Retinal pigment epithelial cell (primary cell): ENCODE results near the gene THTPA.

Experiments used
- DNase-seq: peaks from one replicate; pipeline ENCODE4 v3.0.0-alpha.2; 2010; ENCODE audit warnings: low read depth
- H3K4me3 ChIP-seq: 2 replicates; pipeline ENCODE4 v1.5.1; 2011; ENCODE audit warnings: mild to moderate bottlenecking, low read length, control low read depth, moderate library complexity
- TF ChIP-seq, protein P1 (sequence below): conservative IDR thresholded peaks from 2 replicates; pipeline ENCODE4 v1.5.1; 2011; ENCODE audit warnings: low read depth, low read length, control low read depth, inconsistent platforms

THTPA gene

DNA sequence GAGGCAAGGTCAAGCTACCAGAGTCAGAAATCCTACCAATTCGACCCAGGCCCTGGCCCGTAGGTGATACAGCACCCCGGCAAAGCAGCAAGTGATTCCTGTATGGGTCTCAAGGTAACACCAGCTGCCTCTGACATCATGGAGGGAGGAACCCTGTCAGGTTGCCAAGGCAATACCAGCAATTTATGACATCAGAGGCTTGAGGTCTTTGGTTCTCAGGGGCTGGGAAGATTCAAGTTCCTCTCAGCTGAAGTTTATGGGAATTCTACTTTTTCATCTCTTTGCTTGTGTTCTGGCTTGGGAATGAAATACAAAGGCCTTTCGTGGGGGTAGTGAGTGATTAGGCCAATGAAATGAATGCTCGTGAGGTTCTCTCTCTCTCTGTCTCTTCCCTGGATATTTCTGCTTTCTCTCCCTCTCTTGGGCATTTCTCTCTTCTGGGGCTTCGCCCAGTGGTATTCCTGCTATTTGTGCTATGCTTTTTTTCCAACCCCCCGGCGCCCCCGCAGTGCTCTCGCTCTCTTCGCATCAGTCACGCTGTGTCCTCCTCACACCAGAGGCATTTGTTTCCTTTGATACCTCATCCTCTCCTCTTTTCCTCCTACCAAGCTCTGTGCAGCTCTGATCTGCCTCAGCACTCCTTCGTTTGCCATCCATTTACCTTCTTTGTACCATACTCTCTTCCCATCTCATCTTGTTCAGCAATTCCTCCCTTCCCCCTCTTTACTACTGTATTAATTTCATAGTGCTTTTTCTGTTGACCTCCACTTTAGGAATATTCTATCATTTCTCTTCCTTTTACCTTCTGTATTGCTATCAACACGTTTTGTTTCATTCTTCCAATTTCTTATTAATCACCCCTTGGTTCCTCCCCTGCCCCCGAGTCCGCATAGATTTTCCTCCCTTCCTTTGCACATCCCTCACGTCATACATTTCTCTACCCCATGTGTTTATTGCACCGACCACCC is 7.4 kb upstream of the THTPA start:
- DNase-seq = no peak
- TF ChIP-seq, protein P1, sequence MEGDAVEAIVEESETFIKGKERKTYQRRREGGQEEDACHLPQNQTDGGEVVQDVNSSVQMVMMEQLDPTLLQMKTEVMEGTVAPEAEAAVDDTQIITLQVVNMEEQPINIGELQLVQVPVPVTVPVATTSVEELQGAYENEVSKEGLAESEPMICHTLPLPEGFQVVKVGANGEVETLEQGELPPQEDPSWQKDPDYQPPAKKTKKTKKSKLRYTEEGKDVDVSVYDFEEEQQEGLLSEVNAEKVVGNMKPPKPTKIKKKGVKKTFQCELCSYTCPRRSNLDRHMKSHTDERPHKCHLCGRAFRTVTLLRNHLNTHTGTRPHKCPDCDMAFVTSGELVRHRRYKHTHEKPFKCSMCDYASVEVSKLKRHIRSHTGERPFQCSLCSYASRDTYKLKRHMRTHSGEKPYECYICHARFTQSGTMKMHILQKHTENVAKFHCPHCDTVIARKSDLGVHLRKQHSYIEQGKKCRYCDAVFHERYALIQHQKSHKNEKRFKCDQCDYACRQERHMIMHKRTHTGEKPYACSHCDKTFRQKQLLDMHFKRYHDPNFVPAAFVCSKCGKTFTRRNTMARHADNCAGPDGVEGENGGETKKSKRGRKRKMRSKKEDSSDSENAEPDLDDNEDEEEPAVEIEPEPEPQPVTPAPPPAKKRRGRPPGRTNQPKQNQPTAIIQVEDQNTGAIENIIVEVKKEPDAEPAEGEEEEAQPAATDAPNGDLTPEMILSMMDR = no peak
- no peak overlapping the region for H3K4me3 ChIP-seq

DNA sequence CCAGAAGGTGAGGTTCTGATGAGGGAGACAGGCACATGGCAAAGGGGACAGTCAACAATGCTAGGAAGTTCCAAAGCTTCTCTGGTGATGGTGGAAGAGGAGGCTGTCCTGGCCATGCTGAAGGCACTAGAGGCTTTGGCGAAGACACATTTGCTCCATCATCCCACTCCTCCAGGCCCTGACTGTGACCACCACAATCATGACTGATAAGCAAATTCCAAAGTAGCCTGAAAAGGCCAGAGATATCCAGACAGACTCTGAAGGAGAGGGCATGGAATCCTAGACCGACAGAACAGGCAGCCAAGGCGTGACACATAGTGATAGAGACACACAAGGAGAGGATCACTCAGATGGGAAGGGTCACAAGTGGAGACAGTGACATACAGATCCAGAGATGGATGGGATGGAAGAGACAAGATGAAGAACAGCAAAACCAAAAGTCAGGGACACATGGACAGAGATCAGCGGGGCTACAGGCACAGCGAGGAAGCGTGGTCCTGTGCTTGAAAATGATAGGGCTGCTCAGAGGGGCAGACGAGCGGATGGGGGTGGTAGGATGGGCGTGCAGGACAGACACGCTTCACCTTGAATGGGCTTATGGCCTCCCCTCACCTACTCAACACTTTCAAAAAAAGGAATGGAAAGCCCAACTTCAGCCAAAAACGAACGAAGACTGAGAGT is 5.8 kb upstream of the THTPA start:
- TF ChIP-seq, protein P1 = no peak
- H3K4me3 ChIP-seq = peak overlapping the region; percentile 86
- no peak for DNase-seq

DNA sequence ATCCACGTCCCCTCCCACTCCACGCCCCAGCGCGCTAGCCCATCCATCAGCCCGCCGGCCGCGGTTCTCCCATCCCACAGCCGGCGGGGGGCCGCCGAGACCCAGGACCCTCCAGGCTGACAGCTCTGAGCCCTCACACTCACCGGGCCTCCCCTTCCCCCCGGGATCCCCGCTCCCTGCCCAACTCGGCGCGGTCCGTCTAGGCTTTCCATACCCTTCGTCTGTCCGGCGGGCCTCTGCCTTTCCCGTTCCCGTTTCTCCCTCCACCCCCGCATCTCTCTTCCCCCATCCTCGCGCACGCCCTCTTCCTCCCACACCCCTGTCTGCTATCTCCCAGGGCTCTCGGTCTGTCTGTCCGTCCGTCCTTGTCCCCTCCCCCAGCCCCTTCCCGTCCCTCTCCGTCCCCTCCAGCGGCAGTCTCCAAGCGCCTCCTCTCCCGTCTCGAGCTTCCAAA is 5.2 kb upstream of the THTPA start:
- H3K4me3 ChIP-seq = peak overlapping the region; percentile 86
- TF ChIP-seq, protein P1 = no peak
- DNase-seq = no peak

DNA sequence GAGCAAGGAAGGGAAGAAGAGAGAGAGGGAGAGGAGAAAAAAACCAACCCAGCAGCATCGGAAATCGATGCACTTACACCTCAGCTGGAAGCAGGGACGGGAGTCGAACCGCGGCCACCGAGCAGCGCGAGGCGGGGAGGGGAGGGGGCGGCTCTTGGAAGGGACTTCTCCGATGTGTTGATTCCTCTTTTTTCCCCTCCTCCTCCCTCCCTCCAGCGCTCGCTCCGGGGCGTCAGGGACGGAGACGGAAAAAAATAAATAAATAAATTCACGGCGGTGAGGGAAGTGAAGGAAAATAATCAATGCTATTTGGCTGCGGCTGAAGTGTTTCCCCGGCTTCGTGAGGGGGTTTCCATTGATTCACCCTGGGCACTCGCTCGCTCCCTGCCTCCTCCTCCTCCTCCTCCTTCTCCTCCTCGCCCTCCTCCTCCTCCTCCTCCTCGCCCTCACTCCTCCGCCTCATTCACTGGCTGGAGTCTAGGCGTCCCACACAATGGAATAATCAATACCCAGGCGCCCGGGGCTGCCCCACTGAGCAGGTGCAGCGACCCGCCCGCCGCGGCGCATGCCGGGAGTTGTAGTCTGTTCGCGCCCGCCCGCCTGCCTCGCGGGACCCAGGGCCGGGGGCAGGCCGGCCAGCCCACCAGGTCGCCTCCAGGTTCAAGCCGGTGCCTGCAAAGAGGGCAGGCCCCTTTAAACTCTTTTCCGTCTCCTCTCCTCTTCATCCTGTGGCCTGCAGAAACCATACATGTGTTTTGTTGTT is 4.6 kb upstream of the THTPA start, which contains the start of gene ZFHX2:
Gene ZFHX2, minus strand, starts transcription at position 500 of the 763 bp plus-strand sequence. CDS start 16,440 bp downstream, outside the sequence.
- TF ChIP-seq, protein P1 = no peak
- peak within 1 kb of the TSS; percentile 86 for H3K4me3 ChIP-seq
- DNase-seq = no peak

DNA sequence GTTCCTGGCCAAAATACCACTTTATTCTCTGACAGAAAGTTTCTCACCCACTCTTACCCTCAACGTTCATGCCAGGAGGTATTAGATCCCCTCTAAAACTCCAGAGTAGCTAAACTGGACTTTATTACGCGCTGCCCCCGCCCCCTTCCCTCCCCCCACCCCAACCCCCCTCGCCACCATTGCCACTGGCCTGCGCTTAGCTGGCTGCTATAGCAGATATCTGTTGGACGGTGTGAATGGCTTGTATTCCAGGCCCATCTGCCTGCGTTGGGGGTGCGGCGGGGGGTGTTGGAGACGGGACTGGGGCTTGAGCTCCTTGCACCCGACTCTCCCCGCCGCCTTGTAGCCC is 564 bp upstream of the THTPA start:
- TF ChIP-seq, protein P1 = no peak

DNA sequence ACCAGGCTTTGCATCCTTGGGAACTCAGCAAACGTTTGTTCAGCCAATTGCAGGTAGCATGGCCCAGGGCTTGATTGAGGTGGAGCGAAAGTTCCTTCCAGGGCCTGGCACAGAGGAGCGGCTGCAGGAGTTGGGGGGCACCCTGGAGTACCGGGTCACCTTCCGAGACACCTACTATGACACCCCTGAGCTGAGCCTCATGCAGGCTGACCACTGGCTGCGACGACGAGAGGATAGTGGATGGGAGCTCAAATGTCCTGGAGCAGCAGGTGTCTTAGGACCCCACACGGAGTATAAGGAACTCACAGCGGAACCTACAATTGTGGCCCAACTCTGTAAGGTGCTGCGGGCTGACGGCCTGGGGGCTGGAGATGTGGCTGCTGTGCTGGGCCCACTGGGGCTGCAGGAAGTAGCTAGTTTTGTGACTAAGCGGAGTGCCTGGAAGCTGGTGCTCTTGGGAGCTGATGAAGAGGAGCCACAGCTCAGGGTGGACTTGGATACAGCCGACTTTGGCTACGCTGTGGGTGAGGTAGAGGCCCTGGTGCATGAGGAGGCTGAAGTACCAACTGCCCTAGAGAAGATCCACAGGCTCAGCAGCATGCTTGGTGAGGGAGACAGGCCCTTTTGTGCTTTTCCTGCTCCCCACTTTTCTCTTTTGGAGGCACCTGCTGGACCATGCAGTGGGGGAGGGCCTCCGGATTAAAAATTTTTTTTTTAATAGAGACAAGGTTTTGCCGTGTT is 799 bp downstream of the THTPA start:
- H3K4me3 ChIP-seq = peak overlapping the region; percentile 89
- DNase-seq = no peak
- TF ChIP-seq, protein P1 = no peak

More for the DNA sequence above, 564 bp upstream of the THTPA start:
- H3K4me3 ChIP-seq = peak overlapping the region; percentile 89
- DNase-seq = no peak
